K562 treated with DMSO at 1 percent for 48 hours (cell line): ENCODE data around the gene CRYAB. TPM values are rescaled to one million over a fixed set of nuclear protein-coding genes. Genes with fewer than 3 reads are reported as not detected.

Source experiments
- total RNA-seq: library from RNA; unstranded; fragments of 300-600 nt; gene quantifications from 2 replicates; pipeline ENCODE4 v1.2.3, GENCODE V29; 2022; ENCODE audit warnings: low replicate concordance; ENCODE audit errors: extremely low read depth

The CRYAB gene, protein sequence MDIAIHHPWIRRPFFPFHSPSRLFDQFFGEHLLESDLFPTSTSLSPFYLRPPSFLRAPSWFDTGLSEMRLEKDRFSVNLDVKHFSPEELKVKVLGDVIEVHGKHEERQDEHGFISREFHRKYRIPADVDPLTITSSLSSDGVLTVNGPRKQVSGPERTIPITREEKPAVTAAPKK
- not detected in 2 replicates for total RNA-seq

DNA sequence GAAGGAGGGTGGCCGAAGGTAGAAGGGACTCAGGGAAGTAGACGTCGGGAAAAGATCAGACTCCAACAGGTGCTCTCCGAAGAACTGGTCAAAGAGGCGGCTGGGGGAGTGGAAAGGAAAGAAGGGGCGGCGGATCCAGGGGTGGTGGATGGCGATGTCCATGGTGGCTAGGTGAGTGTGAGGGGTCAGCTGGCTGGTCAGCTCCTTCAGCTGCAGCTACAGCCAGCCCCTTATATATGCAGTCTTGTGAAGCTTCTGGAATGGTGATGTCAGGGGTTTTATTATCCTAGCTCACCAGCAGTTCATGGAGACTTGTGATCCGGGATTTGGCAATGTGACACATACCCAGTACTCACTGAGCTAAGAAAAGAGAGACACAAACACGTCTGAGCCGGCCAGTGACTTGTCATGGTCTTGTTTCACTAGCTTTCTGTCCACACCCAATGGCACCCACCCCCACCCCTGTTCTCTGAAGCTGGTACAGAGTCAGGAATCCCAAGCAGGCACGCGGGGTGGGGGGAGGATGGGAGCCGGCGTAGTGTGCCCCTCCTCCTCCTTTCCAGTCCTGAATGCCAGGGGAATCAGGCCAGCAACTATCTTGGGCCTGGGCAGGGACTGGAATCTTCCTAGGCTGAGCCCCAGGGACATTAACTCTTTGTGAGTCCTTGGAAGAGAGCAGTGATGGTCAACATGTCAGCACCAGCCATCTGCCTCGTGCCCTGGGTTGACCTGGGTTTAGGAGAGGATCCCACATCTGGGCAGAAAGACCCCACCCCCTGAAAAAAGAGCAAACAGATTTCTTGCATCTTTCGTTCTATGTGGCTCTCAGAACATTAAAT is at the start of gene CRYAB:
Gene CRYAB, minus strand, starts transcription at position 208 of the 839 bp plus-strand sequence. Its CDS starts 46 bp downstream, at position 162.

DNA sequence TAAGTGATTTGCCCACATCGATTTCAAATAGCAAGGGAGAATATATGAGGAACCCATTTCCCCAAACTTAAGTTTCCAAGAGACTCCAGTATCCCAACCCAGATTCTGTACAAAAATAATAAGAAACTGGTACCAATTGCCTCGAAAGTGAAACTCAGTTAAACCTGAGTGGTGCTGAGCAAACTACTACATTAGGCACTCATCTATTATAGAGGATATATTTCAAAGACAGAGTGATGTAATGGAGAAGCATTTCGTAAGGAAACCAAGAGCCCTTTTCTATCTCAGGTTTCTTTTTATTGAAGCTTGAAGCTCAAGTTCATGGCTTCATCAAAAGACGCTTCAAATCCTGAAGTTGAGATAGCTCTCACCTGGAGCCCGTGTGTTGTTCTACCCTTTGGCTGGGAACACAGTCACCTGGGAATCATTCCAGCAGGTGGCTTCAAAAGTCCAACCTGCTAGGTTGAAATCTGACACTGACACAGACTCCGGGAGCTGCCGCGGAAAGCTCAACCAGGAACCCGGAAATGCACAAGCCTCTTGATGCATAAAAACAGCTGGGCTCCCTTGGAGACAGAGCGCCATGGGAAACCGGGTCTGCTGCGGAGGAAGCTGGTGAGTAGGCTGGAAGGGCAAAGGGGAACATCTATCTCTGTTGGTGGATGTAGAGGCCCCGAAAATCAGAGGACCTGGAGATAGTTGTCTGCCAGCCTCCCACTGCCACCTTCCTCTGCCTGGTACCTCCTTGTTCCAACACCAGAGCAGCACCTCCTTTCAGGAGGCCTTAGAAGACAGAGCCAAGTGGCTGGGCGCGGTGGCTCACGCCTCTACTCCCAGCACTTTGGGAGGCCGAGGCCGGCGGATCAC is 7.1 kb upstream of the CRYAB start, which contains the start of gene C11orf52:
Gene C11orf52, plus strand, starts transcription at position 524 of the 867 bp plus-strand sequence. Its CDS starts 60 bp downstream, at position 584.

DNA sequence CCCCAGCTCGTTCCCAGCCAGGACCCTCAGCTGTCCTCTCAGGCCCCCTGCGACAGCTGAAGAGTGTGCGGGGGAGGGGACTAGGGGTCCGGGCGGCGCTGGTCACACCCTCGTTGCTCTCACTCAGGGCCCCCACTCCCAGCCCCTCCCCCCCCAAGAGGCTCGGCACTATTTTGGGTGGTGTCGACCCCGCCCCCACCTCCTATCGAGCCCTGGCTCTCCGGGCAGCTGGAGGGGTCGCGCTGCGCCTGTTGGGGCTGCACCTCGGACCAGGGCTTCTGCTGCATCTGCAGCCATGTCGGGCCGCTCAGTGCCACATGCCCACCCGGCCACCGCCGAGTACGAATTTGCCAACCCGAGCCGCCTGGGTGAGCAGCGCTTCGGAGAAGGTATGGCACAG is 965 bp upstream of the CRYAB start, which contains the start of gene HSPB2:
Gene HSPB2, plus strand, starts transcription at position 200 of the 400 bp plus-strand sequence. Its CDS starts 96 bp downstream, at position 296.

DNA sequence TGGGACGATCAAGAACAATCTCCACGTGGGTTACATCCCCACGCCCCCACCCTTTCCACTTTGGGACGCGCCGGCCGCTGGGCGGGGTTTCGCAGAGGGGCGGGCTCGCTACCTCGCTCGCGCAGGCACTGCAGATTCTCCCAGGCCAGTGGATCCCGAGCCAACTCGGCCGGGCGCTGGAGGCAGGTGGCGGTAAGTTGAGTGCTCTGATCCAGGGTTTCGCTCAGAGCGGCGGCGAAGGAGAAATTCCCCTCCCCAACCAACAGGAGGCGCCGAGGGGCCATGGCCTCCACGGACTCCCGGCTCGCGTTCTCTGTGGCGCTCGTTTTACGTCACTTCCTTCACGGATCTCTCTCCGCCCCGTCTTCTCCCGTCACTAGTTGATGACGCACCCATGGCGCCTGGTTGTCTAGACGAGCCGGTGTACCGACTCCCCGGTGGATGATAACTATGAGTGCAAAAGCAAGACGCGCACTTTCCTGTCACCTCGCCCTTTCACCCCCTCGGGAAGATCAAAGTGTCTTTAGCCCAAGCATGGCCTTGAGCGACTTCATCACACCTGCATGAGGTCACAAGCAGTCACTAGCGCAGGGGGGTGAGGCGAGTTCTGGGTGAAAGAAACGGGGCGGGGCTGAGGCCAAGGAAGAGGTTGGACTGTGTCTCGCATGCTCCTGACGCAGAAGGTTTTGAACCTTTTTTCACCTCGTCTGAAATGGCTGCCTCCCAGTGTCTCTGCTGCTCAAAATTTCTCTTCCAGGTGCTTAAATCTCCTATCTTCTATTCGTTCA is 32.5 kb downstream of the CRYAB start, which contains the start of the genes CFAP68 and FDXACB1:
Gene CFAP68, plus strand, starts transcription at position 693 of the 788 bp plus-strand sequence. Its CDS starts 20 bp downstream, at position 713.
Gene FDXACB1, minus strand, starts transcription at position 317 of the 788 bp plus-strand sequence. Its CDS starts 33 bp downstream, at position 284.

DNA sequence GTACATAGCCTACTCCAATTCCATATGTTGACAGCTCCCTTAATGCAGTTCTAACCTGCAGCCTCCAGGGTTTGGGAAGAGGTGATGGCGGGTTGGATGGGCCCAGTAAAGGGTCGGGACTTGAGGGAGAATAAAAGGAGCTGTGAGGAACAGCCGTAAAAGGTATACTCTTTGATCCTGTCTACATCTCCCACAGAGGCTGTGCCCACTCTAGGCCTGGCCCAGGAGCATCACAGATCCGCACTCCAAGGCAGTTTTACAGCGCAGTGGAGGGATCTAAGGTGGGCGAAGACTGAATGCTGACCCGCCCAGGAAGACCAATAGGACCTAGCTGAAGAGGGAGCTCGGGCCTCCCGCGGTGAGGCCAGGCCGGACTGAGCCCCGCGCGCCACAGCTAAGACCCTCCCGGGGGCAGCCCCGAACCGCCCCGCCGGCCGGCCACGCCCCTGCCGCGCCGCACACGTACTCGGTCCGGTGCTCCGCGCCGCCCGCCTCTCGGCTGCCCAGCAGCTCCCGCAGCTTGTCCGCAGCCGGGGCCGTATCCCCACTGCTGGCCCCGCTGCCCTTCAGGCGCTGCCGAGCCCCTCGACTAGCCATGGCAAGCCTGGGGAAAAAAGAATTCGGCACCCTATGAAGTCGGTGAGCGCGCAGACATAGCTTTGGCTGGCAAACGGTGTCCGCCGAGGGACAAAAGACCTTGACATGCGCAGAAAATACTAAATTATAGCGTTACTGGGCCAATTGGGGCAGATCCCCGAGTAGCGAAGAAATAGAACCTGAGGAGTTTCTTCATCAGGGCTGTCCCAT is 40.5 kb downstream of the CRYAB start, which contains the start of gene ALG9:
Gene ALG9, minus strand, starts transcription at position 696 of the 807 bp plus-strand sequence. Its CDS starts 99 bp downstream, at position 597.

Other genes starting within 250 kb of the CRYAB start
- gene PPP2R1B, start 145.4 kb downstream of the CRYAB start, total RNA-seq, result not detected in 2 replicates
- not detected in 2 replicates for gene ALG9, start 40.2 kb downstream of the CRYAB start, total RNA-seq
- gene FDXACB1, start 32.6 kb downstream of the CRYAB start, total RNA-seq, result not detected in 2 replicates
- not detected in 2 replicates for gene CFAP68, start 32.2 kb downstream of the CRYAB start, total RNA-seq
- gene HSPB2, start 964 bp upstream of the CRYAB start, total RNA-seq, result not detected in 2 replicates
- not detected in 2 replicates for gene C11orf52, start 7.1 kb upstream of the CRYAB start, total RNA-seq
- not detected in 2 replicates for gene DIXDC1, start 25.6 kb upstream of the CRYAB start, total RNA-seq
- not detected in 2 replicates for gene DLAT, start 113.6 kb upstream of the CRYAB start, total RNA-seq
- gene PIH1D2, start 162.2 kb upstream of the CRYAB start, total RNA-seq, result not detected in 2 replicates
- not detected in 2 replicates for gene NKAPD1, start 162.5 kb upstream of the CRYAB start, total RNA-seq
- 763 TPM in 1 of 2 replicates, not detected in the other for gene TIMM8B, start 175.0 kb upstream of the CRYAB start, total RNA-seq
- not detected in 2 replicates for gene SDHD, start 175.1 kb upstream of the CRYAB start, total RNA-seq